Temporal lobe (tissue), 1 donor: Measurements from ENCODE around the gene LAMA3. TPM values are rescaled to one million over a fixed set of nuclear protein-coding genes. Genes with fewer than 3 reads are reported as not detected.

Experiments used
- total RNA-seq: library from RNA; depleted of rRNA; stranded (reverse); fragments of >200 nt; gene quantifications from one replicate; pipeline ENCODE4 v1.2.3, GENCODE V29; 2014

Gene LAMA3
- total RNA-seq, 1 donor from 2014 or later: 2.5 TPM

Other genes with a start within 250 kb of the LAMA3 start
- 42.8 TPM for gene RIOK3, start 236.2 kb upstream of the LAMA3 start, total RNA-seq
- gene RMC1, start 185.9 kb upstream of the LAMA3 start, total RNA-seq: 22.4 TPM
- gene NPC1, start 102.9 kb upstream of the LAMA3 start, total RNA-seq: 30.2 TPM
- gene ANKRD29, start 26.5 kb upstream of the LAMA3 start, total RNA-seq: 2.0 TPM